GM12892 (cell line): ENCODE measurements around the gene DSE.

Source experiments
- POLR2A ChIP-seq: IDR thresholded peaks from 2 replicates; pipeline ENCODE4 v1.6.1; 2011; ENCODE audit warnings: low read depth, low read length, control low read depth
- POLR2AphosphoS5 ChIP-seq: IDR thresholded peaks from 2 replicates; pipeline ENCODE4 v1.6.1; 2011; ENCODE audit warnings: low read depth, low read length, control low read depth
- TAF1 ChIP-seq: IDR thresholded peaks from 2 replicates; pipeline ENCODE4 v1.6.1; 2011; ENCODE audit warnings: low read depth, mild to moderate bottlenecking, control low read depth, low read length, borderline replicate concordance

DNA sequence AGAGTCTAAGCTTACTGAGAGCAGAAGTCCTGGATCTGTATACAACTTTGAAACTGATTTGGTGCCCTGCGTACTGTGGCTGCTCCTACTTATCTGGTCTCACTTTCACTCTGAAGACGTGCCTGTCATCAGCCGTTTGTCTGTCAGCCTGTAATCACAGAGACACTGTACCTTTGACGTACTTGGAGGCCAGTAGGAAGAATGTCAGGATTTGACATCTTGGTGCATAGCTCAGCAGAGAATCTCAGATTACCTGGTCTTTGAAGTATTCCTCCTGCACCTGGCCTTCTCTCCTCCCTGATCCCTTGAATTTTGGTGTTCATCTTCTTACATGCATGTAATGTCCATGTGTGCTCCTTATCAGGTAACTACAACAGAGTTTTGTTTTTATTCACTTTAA is 37.7 kb downstream of the DSE start:
- TF ChIP-seq POLR2AphosphoS5 (no peak), POLR2A (peak; percentile 20; the same call in 1 of the 2 replicates), TAF1 (no peak)
